ENCODE results near the gene FATE1. TPM values are rescaled to one million over a fixed set of nuclear protein-coding genes. Genes with fewer than 3 reads are reported as not detected.

Gene FATE1
- total RNA-seq, 1 donor from 2014 or later: not detected

GRCh38 chrX:151746502-151746901 is 30.7 kb downstream of the FATE1 start:
- Mint-ChIP-seq H3K9me3 (ENCODE audit: unreplicated experiment) (no peaks in the 10 kb centered on the region), H3K27me3 (ENCODE audit: unreplicated experiment) (no peaks in the 10 kb centered on the region), H3K4me1 (ENCODE audit: unreplicated experiment) (peaks cover 7% of the 10 kb centered on the region), H3K36me3 (ENCODE audit: low read depth, unreplicated experiment) (no peaks in the 10 kb centered on the region), H3K27ac (ENCODE audit: unreplicated experiment) (no peak overlapping the region), H3K4me3 (ENCODE audit: unreplicated experiment) (no peak overlapping the region)
- TF ChIP-seq CTCF (IDR thresholded peaks at IDR 0.05; ENCODE audit: unreplicated experiment): no peak
- no peak for DNase-seq (ENCODE audit: low spot score)

- no peak for DNase-seq (ENCODE audit: low spot score)
- no peaks in the 10 kb centered on the region for H3K9me3 Mint-ChIP-seq (ENCODE audit: unreplicated experiment)
- no peak overlapping the region for H3K4me3 Mint-ChIP-seq (ENCODE audit: unreplicated experiment)
These were observed 34.7 kb downstream of the FATE1 start for GRCh38 chrX:151750511-151750910.

GRCh38 chrX:151752847-151753246 is 37.0 kb downstream of the FATE1 start:
- Mint-ChIP-seq H3K27ac (ENCODE audit: unreplicated experiment) (no peak overlapping the region), H3K9me3 (ENCODE audit: unreplicated experiment) (no peaks in the 10 kb centered on the region), H3K4me3 (ENCODE audit: unreplicated experiment) (no peak overlapping the region), H3K36me3 (ENCODE audit: low read depth, unreplicated experiment) (no peaks in the 10 kb centered on the region), H3K27me3 (ENCODE audit: unreplicated experiment) (no peaks in the 10 kb centered on the region), H3K4me1 (ENCODE audit: unreplicated experiment) (peaks cover 7% of the 10 kb centered on the region)
- DNase-seq (ENCODE audit: low spot score): no peak
- TF ChIP-seq CTCF (IDR thresholded peaks at IDR 0.05; ENCODE audit: unreplicated experiment): no peak

More at GRCh38 chrX:151750511-151750910, 34.7 kb downstream of the FATE1 start:
- no peak for TF ChIP-seq CTCF (IDR thresholded peaks at IDR 0.05; ENCODE audit: unreplicated experiment)
- Mint-ChIP-seq H3K36me3 (ENCODE audit: low read depth, unreplicated experiment) (no peaks in the 10 kb centered on the region), H3K4me1 (ENCODE audit: unreplicated experiment) (peaks cover 7% of the 10 kb centered on the region), H3K27me3 (ENCODE audit: unreplicated experiment) (no peaks in the 10 kb centered on the region), H3K27ac (ENCODE audit: unreplicated experiment) (no peak overlapping the region)

GRCh38 chrX:151753313-151754046 is 37.6 kb downstream of the FATE1 start:
- peak; percentile 46 for TF ChIP-seq CTCF (IDR thresholded peaks at IDR 0.05; ENCODE audit: unreplicated experiment)
- Mint-ChIP-seq H3K27me3 (ENCODE audit: unreplicated experiment) (no peaks in the 10 kb centered on the region), H3K4me3 (ENCODE audit: unreplicated experiment) (no peak overlapping the region), H3K9me3 (ENCODE audit: unreplicated experiment) (no peaks in the 10 kb centered on the region), H3K27ac (ENCODE audit: unreplicated experiment) (no peak overlapping the region), H3K4me1 (ENCODE audit: unreplicated experiment) (peaks cover 7% of the 10 kb centered on the region), H3K36me3 (ENCODE audit: low read depth, unreplicated experiment) (no peaks in the 10 kb centered on the region)
- peak; percentile 66 for DNase-seq (ENCODE audit: low spot score)

GRCh38 chrX:151754047-151754429 is 38.2 kb downstream of the FATE1 start:
- H3K27ac Mint-ChIP-seq (ENCODE audit: unreplicated experiment): no peak overlapping the region
- H3K27me3 Mint-ChIP-seq (ENCODE audit: unreplicated experiment): no peaks in the 10 kb centered on the region
- no peaks in the 10 kb centered on the region for H3K9me3 Mint-ChIP-seq (ENCODE audit: unreplicated experiment)
- H3K4me1 Mint-ChIP-seq (ENCODE audit: unreplicated experiment): peaks cover 6% of the 10 kb centered on the region
- DNase-seq (ENCODE audit: low spot score): no peak
- H3K4me3 Mint-ChIP-seq (ENCODE audit: unreplicated experiment): no peak overlapping the region
- H3K36me3 Mint-ChIP-seq (ENCODE audit: low read depth, unreplicated experiment): no peaks in the 10 kb centered on the region
- no peak for TF ChIP-seq CTCF (IDR thresholded peaks at IDR 0.05; ENCODE audit: unreplicated experiment)

All from endothelial cell (in vitro differentiated cells).